Cardiac fibroblast (primary cell): ENCODE measurements around the gene TMEM143.
A peak's percentile ranks its signal among the peaks of the same experiment; 100 is the strongest.

Experiments
- DNase-seq, 2 donors: peaks; one replicate each; pipeline versions ENCODE4 v3.0.0 to v3.0.0-alpha.2; 2010; ENCODE audit warnings: low read depth in 2 of 2
- H3K4me3 ChIP-seq, 2 donors: replicated peaks in 1 of 2; 1 replicate in 1 of 2; 2 replicates in 1 of 2; pipeline ENCODE4 v1.5.1; 2011; ENCODE audit warnings: low read depth in 2 of 2, low read length in 2 of 2, mild to moderate bottlenecking in 2 of 2, moderate library complexity in 1 of 2
- CTCF ChIP-seq: IDR thresholded peaks from one replicate; pipeline ENCODE4 v1.5.1; 2011; ENCODE audit warnings: low read depth, mild to moderate bottlenecking, low read length, inconsistent platforms

Gene TMEM143

DNA sequence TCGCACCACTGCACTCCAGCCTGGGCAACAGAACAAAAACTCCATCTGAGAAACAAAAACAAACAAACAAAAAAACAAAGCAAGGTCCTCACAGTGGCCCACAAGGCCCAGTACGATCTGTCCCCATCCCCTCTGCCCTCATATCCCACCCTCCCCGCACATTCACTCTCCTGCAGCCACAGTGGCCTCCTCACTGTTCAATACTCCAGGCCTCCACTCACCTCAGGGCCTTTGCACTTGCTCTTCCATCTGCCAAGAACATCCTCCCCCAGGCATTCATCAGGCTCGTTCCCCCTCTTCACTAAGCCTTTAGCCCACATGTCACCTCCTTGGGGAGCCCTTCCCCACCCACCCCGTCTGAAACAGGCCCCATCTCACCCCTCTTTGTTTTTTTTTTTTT lies 4.6 kb downstream of the TMEM143 start:
- TF ChIP-seq CTCF = no peak
- DNase-seq = no peak
- H3K4me3 ChIP-seq = no peak overlapping the region

DNA sequence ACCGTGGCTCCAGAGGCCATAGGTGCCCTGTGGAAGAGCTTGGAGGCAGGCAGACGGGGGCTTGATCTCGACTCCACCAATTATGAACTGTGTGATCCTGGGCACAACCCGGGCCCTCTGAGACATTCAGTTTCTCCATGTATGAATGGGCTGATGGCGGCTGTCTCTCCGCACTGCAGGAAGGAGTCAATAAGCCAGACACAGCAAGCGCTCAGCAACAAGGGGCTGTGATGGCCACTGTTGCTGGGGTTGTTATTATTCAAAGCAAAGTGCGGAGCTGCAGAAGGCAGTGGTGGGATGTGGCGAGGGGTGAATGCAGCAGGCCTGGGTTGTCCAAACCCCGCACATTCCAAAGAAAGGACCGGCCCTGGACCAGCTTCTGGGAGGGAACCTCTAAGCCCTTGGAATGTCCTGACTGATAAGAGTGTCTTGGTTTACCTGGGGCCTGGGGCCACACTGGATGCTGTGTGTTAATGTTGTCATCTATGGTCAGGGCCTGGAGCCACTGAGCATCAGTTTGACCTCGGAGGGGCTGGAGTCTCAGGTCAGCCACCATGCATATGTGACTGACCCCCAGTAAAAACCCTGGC lies 8.3 kb downstream of the TMEM143 start:
- H3K4me3 ChIP-seq = no peak overlapping the region
- DNase-seq = no peak
- TF ChIP-seq CTCF = no peak

DNA sequence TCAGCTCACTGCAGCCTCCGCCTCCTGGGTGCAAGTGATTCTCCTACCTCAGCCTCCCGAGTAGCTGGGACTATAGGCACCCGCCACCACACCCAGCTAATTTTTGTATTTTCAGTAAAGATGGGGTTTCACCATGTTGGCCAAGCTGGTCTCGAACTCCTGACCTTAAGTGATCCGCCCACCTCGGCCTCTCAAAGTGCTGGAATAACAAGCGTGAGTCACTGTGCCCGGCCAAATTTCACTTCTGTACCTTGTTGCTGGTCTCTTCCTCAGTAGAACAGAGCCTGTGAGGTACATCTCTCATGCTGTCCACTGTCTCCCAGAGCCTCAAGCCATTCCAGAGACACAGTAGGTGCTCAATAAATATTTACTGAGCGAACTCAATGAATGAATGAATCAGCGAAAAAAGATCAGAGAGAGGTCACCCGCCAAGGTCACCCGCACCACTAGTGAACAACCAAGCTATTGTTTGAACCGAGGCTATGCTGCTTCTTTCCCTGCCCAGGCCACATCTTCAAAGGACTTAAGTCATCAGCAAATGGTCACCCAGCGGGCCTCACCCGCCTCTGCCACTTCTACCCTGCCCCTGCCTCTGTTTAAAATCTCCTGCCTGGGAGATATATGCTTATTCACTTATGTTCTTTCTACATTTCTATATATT lies 9.3 kb downstream of the TMEM143 start:
- no peak overlapping the region for H3K4me3 ChIP-seq
- no peak for TF ChIP-seq CTCF
- DNase-seq = no peak

- DNase-seq = no peak
- TF ChIP-seq CTCF = no peak
- H3K4me3 ChIP-seq = no peak overlapping the region
Observed at GRCh38 chr19:48353677-48354076, 10.1 kb downstream of the TMEM143 start.

GRCh38 chr19:48351341-48351752 lies 12.4 kb downstream of the TMEM143 start:
- DNase-seq = peak; percentile 66 to 68
- H3K4me3 ChIP-seq = no peak overlapping the region
- TF ChIP-seq CTCF = peak; percentile 85

DNA sequence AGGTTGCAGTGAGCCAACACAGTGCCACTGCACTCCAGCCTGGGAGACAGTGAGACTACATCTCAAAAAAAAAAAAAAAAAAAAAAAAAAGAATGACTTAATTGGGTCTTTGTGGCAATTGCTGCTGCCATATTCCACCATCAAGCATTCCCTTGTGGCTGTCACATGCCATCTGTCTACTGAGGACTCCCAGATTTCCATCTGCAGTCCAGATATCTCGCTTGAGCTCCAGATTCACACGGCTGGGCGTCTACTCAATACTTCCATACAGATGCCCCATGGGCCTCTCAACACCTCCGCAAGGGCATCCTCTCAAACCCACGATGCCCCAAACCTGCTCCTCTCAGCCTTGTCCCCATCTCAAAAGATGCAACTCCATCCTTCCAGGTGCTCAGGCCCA lies 12.9 kb downstream of the TMEM143 start:
- no peak for DNase-seq
- no peak for TF ChIP-seq CTCF
- H3K4me3 ChIP-seq = no peak overlapping the region
